Activated CD4-positive, alpha-beta memory T cell treated with anti-CD3 and anti-CD28 coated beads, Interleukin-2, amount 10 ng/mL, durations not matched to agents 7 days and 5 days (primary cell): ENCODE data around the gene KMT2E. TPM values are rescaled to one million over a fixed set of nuclear protein-coding genes. Genes with fewer than 3 reads are reported as not detected.

Experiments used
- CTCF ChIA-PET: fragments of 350-600 bp; sonication (Branson Sonifier 250); formaldehyde crosslinking; loops from one replicate; lab custom pipeline; 2021; ENCODE audit warnings: antibody characterized with exemption, inconsistent platforms; lab: Charles Lee
- POLR2A ChIA-PET: fragments of 350-600 bp; sonication (Branson Sonifier 250); formaldehyde crosslinking; loops from one replicate; lab custom pipeline; 2021; ENCODE audit warnings: antibody characterized with exemption; lab: Charles Lee
- DNase-seq: peaks from one replicate; pipeline ENCODE4 v3.0.0-alpha.2; 2020
- H3K27ac Mint-ChIP-seq: one replicate; pipeline ENCODE4 v1.8.0; 2021; ENCODE audit warnings: mild to moderate bottlenecking, mixed read lengths
- H3K27me3 Mint-ChIP-seq: one replicate; pipeline ENCODE4 v1.8.0; 2021; ENCODE audit warnings: mixed read lengths
- H3K36me3 Mint-ChIP-seq: one replicate; pipeline ENCODE4 v1.8.0; 2021; ENCODE audit warnings: low read depth, mixed read lengths
- H3K4me1 Mint-ChIP-seq: one replicate; pipeline ENCODE4 v1.8.0; 2021; ENCODE audit warnings: mixed read lengths
- H3K4me3 Mint-ChIP-seq: one replicate; pipeline ENCODE4 v1.8.0; 2021; ENCODE audit warnings: mild to moderate bottlenecking, mixed read lengths
- H3K9me3 Mint-ChIP-seq: one replicate; pipeline ENCODE4 v1.8.0; 2021; ENCODE audit warnings: mixed read lengths
- total RNA-seq, 2 experiments: library from RNA; stranded (reverse); gene quantifications; one replicate each; pipeline ENCODE4 v1.2.3, GENCODE V29; 2021

Gene KMT2E
- total RNA-seq, 2 experiments from 2014 or later, result 122 to 128 TPM

DNA sequence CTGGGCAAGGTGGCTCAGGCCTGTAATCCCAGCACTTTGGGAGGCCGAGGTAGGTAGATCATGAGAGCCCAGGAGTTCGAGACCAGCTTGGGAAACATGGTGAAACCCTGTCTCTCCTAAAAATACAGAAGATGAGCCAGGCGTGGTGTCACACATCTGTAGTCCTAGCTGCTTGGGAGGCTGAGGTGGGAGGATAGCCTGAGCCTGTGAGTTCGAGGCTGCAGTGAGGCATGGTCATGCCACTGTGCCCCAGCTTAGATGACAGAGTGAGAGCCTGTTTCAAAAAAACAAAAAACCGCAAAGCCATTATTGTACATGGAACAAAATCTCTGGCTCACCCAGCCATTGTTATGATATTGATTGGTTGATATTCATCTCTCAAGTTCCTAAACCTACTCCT lies 53.7 kb downstream of the KMT2E start:
- DNase-seq, result no peak
- ChIA-PET POLR2A (interaction anchor here (0.7 kb wide), 1 partner anchor 84 kb away, joined by 3 read pairs; no protein-coding TSS in a partner anchor), CTCF (interaction anchor here (0.6 to 3.7 kb wide), 2 partner anchors 87 to 104 kb away, joined by 3 to 13 read pairs; no protein-coding TSS in a partner anchor)
- H3K36me3 Mint-ChIP-seq, result peaks cover 63% of the 10 kb centered on the region
- H3K9me3 Mint-ChIP-seq, result no peaks in the 10 kb centered on the region
- H3K4me3 Mint-ChIP-seq, result no peak overlapping the region
- no peak overlapping the region for H3K27ac Mint-ChIP-seq
- H3K27me3 Mint-ChIP-seq, result no peaks in the 10 kb centered on the region
- H3K4me1 Mint-ChIP-seq, result peaks cover 11% of the 10 kb centered on the region

GRCh38 chr7:105068886-105069285 lies 54.9 kb downstream of the KMT2E start:
- DNase-seq, result no peak
- H3K27ac Mint-ChIP-seq, result no peak overlapping the region
- H3K36me3 Mint-ChIP-seq, result peaks cover 58% of the 10 kb centered on the region
- H3K4me3 Mint-ChIP-seq, result no peak overlapping the region
- CTCF ChIA-PET, result interaction anchor here (0.9 to 3.7 kb wide), 2 partner anchors 11 to 88 kb away, joined by 5 to 13 read pairs; no protein-coding TSS in a partner anchor
- peaks cover 4% of the 10 kb centered on the region for H3K4me1 Mint-ChIP-seq
- H3K27me3 Mint-ChIP-seq, result no peaks in the 10 kb centered on the region
- H3K9me3 Mint-ChIP-seq, result no peaks in the 10 kb centered on the region
- POLR2A ChIA-PET, result interaction anchor here (1.1 kb wide), 1 partner anchor 85 kb away, joined by 3 read pairs; no protein-coding TSS in a partner anchor

GRCh38 chr7:105073143-105073542 lies 59.1 kb downstream of the KMT2E start:
- Mint-ChIP-seq H3K27ac (no peak overlapping the region), H3K9me3 (no peaks in the 10 kb centered on the region), H3K27me3 (no peaks in the 10 kb centered on the region), H3K36me3 (peaks cover 76% of the 10 kb centered on the region), H3K4me3 (no peak overlapping the region), H3K4me1 (peaks cover 1% of the 10 kb centered on the region)
- POLR2A ChIA-PET, result no interaction called here
- DNase-seq, result no peak
- CTCF ChIA-PET, result no interaction called here

- no peak for DNase-seq
- no peak overlapping the region for H3K27ac Mint-ChIP-seq
- ChIA-PET CTCF (interaction anchor here (0.7 to 2.4 kb wide), 3 partner anchors 11 to 98 kb away, joined by 3 to 8 read pairs (median 5); no protein-coding TSS in a partner anchor), POLR2A (interaction anchor here (0.9 kb wide), 1 partner anchor 410 kb away, joined by 5 read pairs; no protein-coding TSS in a partner anchor)
- no peaks in the 10 kb centered on the region for H3K4me1 Mint-ChIP-seq
- no peak overlapping the region for H3K4me3 Mint-ChIP-seq
- no peaks in the 10 kb centered on the region for H3K9me3 Mint-ChIP-seq
- no peaks in the 10 kb centered on the region for H3K27me3 Mint-ChIP-seq
- H3K36me3 Mint-ChIP-seq, result peaks cover 75% of the 10 kb centered on the region
Measured at GRCh38 chr7:105079348-105079747, 65.3 kb downstream of the KMT2E start.

DNA sequence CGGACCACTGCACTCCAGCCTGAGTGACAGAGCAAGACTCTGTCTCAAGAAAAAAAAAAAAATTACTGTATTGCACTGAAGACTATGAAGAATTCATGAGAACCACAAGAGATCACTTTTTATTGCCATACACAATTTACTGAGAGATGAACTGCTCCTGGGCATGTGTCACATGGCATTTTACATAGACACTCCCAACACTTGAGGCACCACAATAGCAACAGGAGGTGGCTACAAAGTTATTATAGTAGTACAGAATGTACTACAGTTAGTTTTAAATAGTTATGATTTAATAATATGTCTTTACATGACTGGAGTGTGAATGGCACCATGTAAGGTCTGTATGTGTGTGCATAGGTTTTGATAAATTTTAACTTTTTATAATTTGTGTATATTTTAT lies 70.6 kb downstream of the KMT2E start:
- Mint-ChIP-seq H3K4me3 (no peak overlapping the region), H3K9me3 (no peaks in the 10 kb centered on the region), H3K36me3 (peaks cover 60% of the 10 kb centered on the region), H3K27ac (no peak overlapping the region), H3K4me1 (peaks cover 8% of the 10 kb centered on the region), H3K27me3 (no peaks in the 10 kb centered on the region)
- CTCF ChIA-PET, result no interaction called here
- POLR2A ChIA-PET, result no interaction called here
- DNase-seq, result no peak

DNA sequence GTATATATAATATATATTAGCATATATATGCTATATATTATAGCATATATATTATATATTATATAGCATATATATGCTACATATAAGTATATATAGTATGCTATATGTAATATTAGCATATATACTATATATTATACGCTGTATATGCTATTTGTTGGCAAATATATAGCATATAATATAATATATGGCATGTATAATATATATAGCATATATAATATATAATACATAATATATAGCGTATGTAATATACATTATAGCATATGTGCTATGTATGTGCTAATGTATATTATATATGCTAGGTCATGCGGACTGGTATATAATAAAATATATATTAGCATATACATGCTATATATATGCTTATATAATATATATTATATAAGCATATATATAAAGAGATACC lies 72.8 kb downstream of the KMT2E start:
- ChIA-PET CTCF (interaction anchor here (0.6 to 1.0 kb wide), 2 partner anchors 12 to 212 kb away, joined by 3 read pairs; no protein-coding TSS in a partner anchor), POLR2A (no interaction called here)
- Mint-ChIP-seq H3K4me3 (no peak overlapping the region), H3K4me1 (peaks cover 8% of the 10 kb centered on the region), H3K27me3 (no peaks in the 10 kb centered on the region), H3K36me3 (peaks cover 61% of the 10 kb centered on the region), H3K9me3 (no peaks in the 10 kb centered on the region), H3K27ac (no peak overlapping the region)
- no peak for DNase-seq

GRCh38 chr7:105087981-105088380 lies 74.0 kb downstream of the KMT2E start:
- Mint-ChIP-seq H3K9me3 (no peaks in the 10 kb centered on the region), H3K36me3 (peaks cover 60% of the 10 kb centered on the region), H3K27me3 (no peaks in the 10 kb centered on the region), H3K4me1 (peaks cover 8% of the 10 kb centered on the region), H3K27ac (no peak overlapping the region), H3K4me3 (no peak overlapping the region)
- ChIA-PET CTCF (interaction anchor here (1.0 kb wide), 1 partner anchor 11 kb away, joined by 3 read pairs; no protein-coding TSS in a partner anchor), POLR2A (interaction anchor here (1.2 kb wide), 1 partner anchor 74 kb away, joined by 3 read pairs; the partner anchor contains the start of gene KMT2E)
- DNase-seq, result no peak

DNA sequence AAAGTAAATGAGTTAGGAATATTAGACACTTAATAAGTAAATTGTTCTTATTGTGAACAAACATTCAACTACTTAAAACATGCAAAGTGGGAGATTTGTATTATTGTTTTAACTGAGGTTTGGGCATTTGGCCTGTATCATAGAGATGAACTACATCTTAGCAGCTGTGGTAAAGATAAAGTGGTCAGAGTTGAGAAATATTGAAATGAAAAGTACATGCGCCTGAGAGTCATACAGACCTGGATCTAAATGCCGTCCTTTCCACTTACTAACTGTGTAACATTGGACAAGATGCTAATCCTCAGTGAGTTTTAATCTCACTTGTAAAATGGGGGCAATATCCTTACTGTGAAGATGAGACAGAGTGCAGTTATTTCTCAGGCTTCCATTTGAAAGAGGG lies 74.5 kb downstream of the KMT2E start:
- Mint-ChIP-seq H3K27ac (no peak overlapping the region), H3K36me3 (peaks cover 57% of the 10 kb centered on the region)
- POLR2A ChIA-PET, result interaction anchor here (1.2 kb wide), 1 partner anchor 75 kb away, joined by 3 read pairs; the partner anchor contains the start of gene KMT2E

DNA sequence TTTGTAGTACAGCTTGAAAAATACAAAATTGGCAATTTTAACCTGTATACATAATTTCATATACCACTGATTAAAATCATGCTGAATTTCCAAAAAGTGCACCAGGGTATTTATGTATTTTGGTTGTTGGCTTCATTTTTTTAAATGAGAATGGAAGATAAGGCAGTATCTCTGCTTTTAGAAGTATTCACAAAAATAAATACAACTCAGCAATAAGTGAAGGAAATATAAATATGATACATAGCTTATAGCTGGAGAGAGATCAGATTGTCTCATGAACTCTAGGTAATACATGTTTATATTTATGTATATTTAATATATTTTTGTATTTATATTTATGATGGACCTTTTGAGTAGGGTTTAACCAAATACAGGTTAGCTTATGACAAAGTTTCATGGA lies 81.0 kb downstream of the KMT2E start:
- DNase-seq, result no peak
- H3K9me3 Mint-ChIP-seq, result no peaks in the 10 kb centered on the region
- CTCF ChIA-PET, result interaction anchor here (0.6 kb wide), 1 partner anchor 108 kb away, joined by 3 read pairs; no protein-coding TSS in a partner anchor
- peaks cover 19% of the 10 kb centered on the region for H3K4me1 Mint-ChIP-seq
- no peak overlapping the region for H3K4me3 Mint-ChIP-seq
- no peak overlapping the region for H3K27ac Mint-ChIP-seq
- peaks cover 71% of the 10 kb centered on the region for H3K36me3 Mint-ChIP-seq
- H3K27me3 Mint-ChIP-seq, result no peaks in the 10 kb centered on the region
- POLR2A ChIA-PET, result no interaction called here

More for the DNA sequence above, 74.5 kb downstream of the KMT2E start:
- peaks cover 8% of the 10 kb centered on the region for H3K4me1 Mint-ChIP-seq
- no peaks in the 10 kb centered on the region for H3K9me3 Mint-ChIP-seq
- DNase-seq, result no peak
- H3K4me3 Mint-ChIP-seq, result no peak overlapping the region
- CTCF ChIA-PET, result no interaction called here
- no peaks in the 10 kb centered on the region for H3K27me3 Mint-ChIP-seq

GRCh38 chr7:105096306-105096705 lies 82.3 kb downstream of the KMT2E start:
- peaks cover 33% of the 10 kb centered on the region for H3K4me1 Mint-ChIP-seq
- H3K27me3 Mint-ChIP-seq, result no peaks in the 10 kb centered on the region
- no peak for DNase-seq
- no peaks in the 10 kb centered on the region for H3K9me3 Mint-ChIP-seq
- ChIA-PET POLR2A (interaction anchor here (0.9 kb wide), 1 partner anchor 174 kb away, joined by 3 read pairs; no protein-coding TSS in a partner anchor), CTCF (interaction anchor here (0.6 kb wide), 1 partner anchor 193 kb away, joined by 3 read pairs; no protein-coding TSS in a partner anchor)
- peaks cover 72% of the 10 kb centered on the region for H3K36me3 Mint-ChIP-seq
- no peak overlapping the region for H3K4me3 Mint-ChIP-seq
- H3K27ac Mint-ChIP-seq, result no peak overlapping the region

DNA sequence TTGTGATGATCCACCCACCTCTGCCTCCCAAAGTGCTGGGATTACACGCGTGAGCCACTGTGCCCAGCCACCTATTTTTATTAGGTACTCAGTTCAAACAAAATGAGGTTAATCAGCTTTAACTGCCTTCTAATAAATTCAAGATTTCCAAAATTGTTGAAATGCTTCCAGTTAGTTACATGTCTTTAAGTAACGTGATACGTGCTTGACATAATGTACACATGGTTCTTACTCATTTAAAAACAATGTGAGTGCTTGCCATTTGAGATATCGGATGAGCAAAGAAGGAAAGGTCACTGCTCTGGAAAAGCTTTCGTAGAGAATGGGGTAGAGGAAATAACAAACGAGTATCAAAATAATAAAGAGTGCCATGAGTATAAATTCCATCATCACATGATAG lies 83.6 kb downstream of the KMT2E start:
- no peak overlapping the region for H3K4me3 Mint-ChIP-seq
- peak overlapping the region; percentile 30 for H3K27ac Mint-ChIP-seq
- no peaks in the 10 kb centered on the region for H3K9me3 Mint-ChIP-seq
- DNase-seq, result no peak
- peaks cover 69% of the 10 kb centered on the region for H3K36me3 Mint-ChIP-seq
- CTCF ChIA-PET, result no interaction called here
- no peaks in the 10 kb centered on the region for H3K27me3 Mint-ChIP-seq
- H3K4me1 Mint-ChIP-seq, result peaks cover 36% of the 10 kb centered on the region
- POLR2A ChIA-PET, result no interaction called here

GRCh38 chr7:105098863-105099515 lies 85.0 kb downstream of the KMT2E start:
- Mint-ChIP-seq H3K27ac (peak overlapping the region; percentile 27), H3K36me3 (peaks cover 72% of the 10 kb centered on the region), H3K27me3 (no peaks in the 10 kb centered on the region), H3K4me3 (no peak overlapping the region), H3K9me3 (no peaks in the 10 kb centered on the region), H3K4me1 (peaks cover 40% of the 10 kb centered on the region)
- CTCF ChIA-PET, result interaction anchor here (0.6 to 1.5 kb wide), 4 partner anchors 12 to 221 kb away, joined by 3 to 8 read pairs (median 3); no protein-coding TSS in a partner anchor
- DNase-seq, result no peak
- POLR2A ChIA-PET, result interaction anchor here (0.8 to 1.5 kb wide), 5 partner anchors 84 to 158 kb away, joined by 3 to 5 read pairs (median 4); no protein-coding TSS in a partner anchor

- Mint-ChIP-seq H3K36me3 (peaks cover 72% of the 10 kb centered on the region), H3K27ac (no peak overlapping the region), H3K4me1 (peaks cover 56% of the 10 kb centered on the region), H3K4me3 (no peak overlapping the region), H3K27me3 (no peaks in the 10 kb centered on the region), H3K9me3 (no peaks in the 10 kb centered on the region)
- CTCF ChIA-PET, result no interaction called here
- DNase-seq, result no peak
- POLR2A ChIA-PET, result interaction anchor here (1.2 kb wide), 1 partner anchor 8 kb away, joined by 3 read pairs; no protein-coding TSS in a partner anchor
Measured at GRCh38 chr7:105101864-105102263, 87.9 kb downstream of the KMT2E start.
